Upper lobe of left lung (tissue), 4 donors: ENCODE measurements around the gene MCEMP1.

Experiments
- EP300 ChIP-seq, 4 donors: sonication (generic); formaldehyde crosslinking; IDR thresholded peaks; one replicate each; pipeline ENCODE4 v1.5.1; 2017; ENCODE audit warnings: antibody characterized with exemption in 4 of 4, control low read depth in 2 of 4
- POLR2A ChIP-seq, 4 donors: fragments of 450-650 bp; IDR thresholded peaks; one replicate each; pipeline ENCODE4 v1.5.1; 2016 to 2017; ENCODE audit warnings: antibody characterized with exemption in 4 of 4, mild to moderate bottlenecking in 2 of 4
- POLR2AphosphoS5 ChIP-seq, 2 donors: sonication (generic); formaldehyde crosslinking; IDR thresholded peaks; one replicate each; pipeline ENCODE4 v1.5.1; 2017; ENCODE audit warnings: antibody characterized with exemption in 2 of 2
- TF ChIP-seq, protein P1 (sequence below), 6 experiments: fragments of 450-650 bp in 4 of 6; fragments of 200-600 bp in 2 of 6; sonication (generic) in 2 of 6; IDR thresholded peaks; one replicate each; pipeline ENCODE4 v1.5.1; 2016 to 2019; ENCODE audit warnings: antibody characterized with exemption in 6 of 6

DNA sequence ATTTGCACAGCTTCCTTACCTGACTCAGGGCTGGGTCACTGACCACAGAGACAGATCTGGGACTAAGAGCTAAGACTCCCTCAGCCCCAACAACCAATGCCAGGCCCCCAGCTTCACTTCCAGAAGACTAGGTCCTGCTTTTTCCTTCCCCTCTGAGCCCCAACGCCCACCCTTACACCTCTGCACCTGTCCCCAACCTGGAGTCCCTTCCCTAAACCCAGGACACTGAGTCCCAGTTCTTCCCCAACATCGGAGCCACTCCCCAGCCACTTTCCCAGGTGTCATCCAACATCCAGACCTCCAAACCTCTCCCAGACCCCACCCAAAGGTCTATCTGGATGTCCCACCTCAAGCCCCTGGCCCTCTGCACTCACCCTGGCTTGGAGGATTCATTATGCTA lies 22.1 kb downstream of the MCEMP1 start:
- TF ChIP-seq, protein P1, sequence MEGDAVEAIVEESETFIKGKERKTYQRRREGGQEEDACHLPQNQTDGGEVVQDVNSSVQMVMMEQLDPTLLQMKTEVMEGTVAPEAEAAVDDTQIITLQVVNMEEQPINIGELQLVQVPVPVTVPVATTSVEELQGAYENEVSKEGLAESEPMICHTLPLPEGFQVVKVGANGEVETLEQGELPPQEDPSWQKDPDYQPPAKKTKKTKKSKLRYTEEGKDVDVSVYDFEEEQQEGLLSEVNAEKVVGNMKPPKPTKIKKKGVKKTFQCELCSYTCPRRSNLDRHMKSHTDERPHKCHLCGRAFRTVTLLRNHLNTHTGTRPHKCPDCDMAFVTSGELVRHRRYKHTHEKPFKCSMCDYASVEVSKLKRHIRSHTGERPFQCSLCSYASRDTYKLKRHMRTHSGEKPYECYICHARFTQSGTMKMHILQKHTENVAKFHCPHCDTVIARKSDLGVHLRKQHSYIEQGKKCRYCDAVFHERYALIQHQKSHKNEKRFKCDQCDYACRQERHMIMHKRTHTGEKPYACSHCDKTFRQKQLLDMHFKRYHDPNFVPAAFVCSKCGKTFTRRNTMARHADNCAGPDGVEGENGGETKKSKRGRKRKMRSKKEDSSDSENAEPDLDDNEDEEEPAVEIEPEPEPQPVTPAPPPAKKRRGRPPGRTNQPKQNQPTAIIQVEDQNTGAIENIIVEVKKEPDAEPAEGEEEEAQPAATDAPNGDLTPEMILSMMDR (IDR thresholded peaks at IDR 0.05), result no peak
- TF ChIP-seq EP300 (IDR thresholded peaks at IDR 0.05) (no peak), POLR2AphosphoS5 (IDR thresholded peaks at IDR 0.05) (no peak), POLR2A (IDR thresholded peaks at IDR 0.05) (no peak)
